ENCODE results near the gene PIN4. TPM values are rescaled to one million over a fixed set of nuclear protein-coding genes. Genes with fewer than 3 reads are reported as not detected.
"Not testable (repeated sequence)": the region's sequence is repeated elsewhere in the genome, so short reads cannot be mapped to it uniquely, and the experiment has no call there.

The PIN4 gene
- total and polyA plus RNA-seq, 7 experiments from 2014 or later = 2.0 to 30.9 (median 11.6) TPM

- no peak for ATAC-seq
- H3K36me3 Mint-ChIP-seq = peaks cover 0 to 34% (median 20%) of the 10 kb centered on the region in 5 donors
- no peaks in the 10 kb centered on the region for H3K9me3 ChIP-seq (ENCODE audit: control insufficient read depth in 2 of 3, low read length in 3 of 3)
- ChIA-PET CTCF (no interaction called here), POLR2A (no interaction called here)
- H3K36me3 ChIP-seq (ENCODE audit: control insufficient read depth in 2 of 3, insufficient read depth in 3 of 3, low read length in 3 of 3) = no peaks in the 10 kb centered on the region
- H3K4me3 Mint-ChIP-seq = no peak overlapping the region
- no peak overlapping the region for H3K27ac Mint-ChIP-seq
- H3K27ac ChIP-seq (ENCODE audit: low read depth, low read length) = no peak overlapping the region
- H3K4me1 ChIP-seq (ENCODE audit: control insufficient read depth in 2 of 2, insufficient read depth in 2 of 2, low read length in 2 of 2) = no peaks in the 10 kb centered on the region
- H3K4me3 ChIP-seq (ENCODE audit: low read length) = no peak overlapping the region
- no peaks in the 10 kb centered on the region for H3K9me3 Mint-ChIP-seq
- intact Hi-C loops (cut with micrococcal nuclease) = no loop called here
- H3K4me1 Mint-ChIP-seq = no peaks in the 10 kb centered on the region
- H3K27me3 Mint-ChIP-seq = no peaks in the 10 kb centered on the region
- DNase-seq = no peak
- H3K27me3 ChIP-seq (ENCODE audit: control insufficient read depth in 2 of 2, insufficient read depth in 2 of 2, low read length in 2 of 2) = no peaks in the 10 kb centered on the region
Measured at GRCh38 chrX:72207366-72207765, 25.8 kb downstream of the PIN4 start.

GRCh38 chrX:72208126-72208800 is 26.7 kb downstream of the PIN4 start:
- no peaks in the 10 kb centered on the region for H3K36me3 ChIP-seq (ENCODE audit: control insufficient read depth in 2 of 3, insufficient read depth in 3 of 3, low read length in 3 of 3)

GRCh38 chrX:72216973-72217372 is 35.4 kb downstream of the PIN4 start:
- Mint-ChIP-seq H3K9me3 (no peaks in the 10 kb centered on the region), H3K4me1 (peaks cover 0 to 2% (median 0%) of the 10 kb centered on the region in 7 donors), H3K4me3 (no peak overlapping the region), H3K27ac (no peak overlapping the region), H3K27me3 (no peaks in the 10 kb centered on the region), H3K36me3 (peaks cover 0 to 14% (median 4%) of the 10 kb centered on the region in 5 donors)
- intact Hi-C loops (cut with micrococcal nuclease) = no loop called here
- Histone ChIP-seq H3K4me3 (ENCODE audit: low read length) (no peak overlapping the region), H3K9me3 (ENCODE audit: control insufficient read depth in 2 of 3, low read length in 3 of 3) (no peaks in the 10 kb centered on the region), H3K36me3 (ENCODE audit: control insufficient read depth in 2 of 3, insufficient read depth in 3 of 3, low read length in 3 of 3) (no peaks in the 10 kb centered on the region), H3K4me1 (ENCODE audit: control insufficient read depth in 2 of 2, insufficient read depth in 2 of 2, low read length in 2 of 2) (no peaks in the 10 kb centered on the region), H3K27ac (ENCODE audit: low read depth, low read length) (no peak overlapping the region), H3K27me3 (ENCODE audit: control insufficient read depth in 2 of 2, insufficient read depth in 2 of 2, low read length in 2 of 2) (no peaks in the 10 kb centered on the region)
- no peak for DNase-seq
- ATAC-seq = no peak
- CTCF ChIA-PET = no interaction called here
- POLR2A ChIA-PET = no interaction called here

More at GRCh38 chrX:72208126-72208800, 26.7 kb downstream of the PIN4 start:
- intact Hi-C loops (cut with micrococcal nuclease) = no loop called here
- H3K27ac Mint-ChIP-seq = no peak overlapping the region
- no peak overlapping the region for H3K4me3 ChIP-seq (ENCODE audit: low read length)
- ChIA-PET POLR2A (no interaction called here), CTCF (no interaction called here)
- no peaks in the 10 kb centered on the region for H3K27me3 Mint-ChIP-seq
- no peaks in the 10 kb centered on the region for H3K4me1 ChIP-seq (ENCODE audit: control insufficient read depth in 2 of 2, insufficient read depth in 2 of 2, low read length in 2 of 2)
- no peaks in the 10 kb centered on the region for H3K9me3 ChIP-seq (ENCODE audit: control insufficient read depth in 2 of 3, low read length in 3 of 3)
- no peak overlapping the region for H3K4me3 Mint-ChIP-seq
- H3K36me3 Mint-ChIP-seq = peaks cover 0 to 36% (median 20%) of the 10 kb centered on the region in 5 donors
- ATAC-seq = no peak
- H3K4me1 Mint-ChIP-seq = no peaks in the 10 kb centered on the region
- DNase-seq = no peak
- H3K9me3 Mint-ChIP-seq = no peaks in the 10 kb centered on the region
- H3K27ac ChIP-seq (ENCODE audit: low read depth, low read length) = no peak overlapping the region
- no peaks in the 10 kb centered on the region for H3K27me3 ChIP-seq (ENCODE audit: control insufficient read depth in 2 of 2, insufficient read depth in 2 of 2, low read length in 2 of 2)

- H3K27ac ChIP-seq (ENCODE audit: low read depth, low read length); H3K4me1 ChIP-seq (ENCODE audit: control insufficient read depth in 2 of 2, insufficient read depth in 2 of 2, low read length in 2 of 2); H3K27me3 ChIP-seq (ENCODE audit: control insufficient read depth in 2 of 2, insufficient read depth in 2 of 2, low read length in 2 of 2); DNase-seq; H3K27me3 Mint-ChIP-seq; H3K4me3 ChIP-seq (ENCODE audit: low read length); ATAC-seq; CTCF ChIA-PET; H3K4me3 Mint-ChIP-seq; H3K27ac Mint-ChIP-seq; intact Hi-C loops (cut with micrococcal nuclease); POLR2A ChIA-PET; H3K36me3 ChIP-seq (ENCODE audit: control insufficient read depth in 2 of 3, insufficient read depth in 3 of 3, low read length in 3 of 3); H3K4me1 Mint-ChIP-seq; H3K9me3 Mint-ChIP-seq; H3K9me3 ChIP-seq (ENCODE audit: control insufficient read depth in 2 of 3, low read length in 3 of 3): not testable (repeated sequence)
- H3K36me3 Mint-ChIP-seq = peaks cover 0 to 13% (median 8%) of the 10 kb centered on the region in 5 donors
Measured at GRCh38 chrX:72220375-72220774, 38.8 kb downstream of the PIN4 start.

- Histone ChIP-seq H3K27ac (ENCODE audit: low read depth, low read length) (no peak overlapping the region), H3K4me1 (ENCODE audit: control insufficient read depth in 2 of 2, insufficient read depth in 2 of 2, low read length in 2 of 2) (no peaks in the 10 kb centered on the region), H3K27me3 (ENCODE audit: control insufficient read depth in 2 of 2, insufficient read depth in 2 of 2, low read length in 2 of 2) (no peaks in the 10 kb centered on the region), H3K36me3 (ENCODE audit: control insufficient read depth in 2 of 3, insufficient read depth in 3 of 3, low read length in 3 of 3) (no peaks in the 10 kb centered on the region), H3K4me3 (ENCODE audit: low read length) (no peak overlapping the region), H3K9me3 (ENCODE audit: control insufficient read depth in 2 of 3, low read length in 3 of 3) (no peaks in the 10 kb centered on the region)
- Mint-ChIP-seq H3K4me3 (no peak overlapping the region), H3K9me3 (peaks cover 0 to 6% (median 0%) of the 10 kb centered on the region in 11 donors), H3K36me3 (peaks cover 0 to 24% (median 5%) of the 10 kb centered on the region in 5 donors), H3K27ac (no peak overlapping the region), H3K4me1 (peaks cover 0 to 2% (median 0%) of the 10 kb centered on the region in 7 donors), H3K27me3 (no peaks in the 10 kb centered on the region)
- intact Hi-C loops (cut with micrococcal nuclease) = no loop called here
- ChIA-PET CTCF (no interaction called here), POLR2A (no interaction called here)
- no peak for ATAC-seq
- DNase-seq = no peak
Measured at GRCh38 chrX:72230290-72230689, 48.7 kb downstream of the PIN4 start.

- H3K4me1 Mint-ChIP-seq = peaks cover 0 to 15% (median 0%) of the 10 kb centered on the region in 7 donors
- intact Hi-C loops (cut with micrococcal nuclease) = loop anchor here in 1 of 2 donors (5.0 kb wide), 2 partner anchors 55 to 335 kb away; partner anchors contain the start of genes HDAC8 and PIN4
- CTCF ChIA-PET = no interaction called here
- H3K9me3 Mint-ChIP-seq = peaks cover 0 to 4% (median 0%) of the 10 kb centered on the region in 11 donors
- Histone ChIP-seq H3K36me3 (ENCODE audit: control insufficient read depth in 2 of 3, insufficient read depth in 3 of 3, low read length in 3 of 3) (no peaks in the 10 kb centered on the region), H3K9me3 (ENCODE audit: control insufficient read depth in 2 of 3, low read length in 3 of 3) (no peaks in the 10 kb centered on the region), H3K4me1 (ENCODE audit: control insufficient read depth in 2 of 2, insufficient read depth in 2 of 2, low read length in 2 of 2) (no peaks in the 10 kb centered on the region), H3K27ac (ENCODE audit: low read depth, low read length) (no peak overlapping the region), H3K27me3 (ENCODE audit: control insufficient read depth in 2 of 2, insufficient read depth in 2 of 2, low read length in 2 of 2) (no peaks in the 10 kb centered on the region), H3K4me3 (ENCODE audit: low read length) (no peak overlapping the region)
- DNase-seq = no peak
- peaks cover 0 to 5% (median 0%) of the 10 kb centered on the region in 5 donors for H3K36me3 Mint-ChIP-seq
- ATAC-seq = no peak
- H3K4me3 Mint-ChIP-seq = peak overlapping the region in 1 of 10 donors; percentile 42
- POLR2A ChIA-PET = no interaction called here
- no peak overlapping the region for H3K27ac Mint-ChIP-seq
- no peaks in the 10 kb centered on the region for H3K27me3 Mint-ChIP-seq
Measured at GRCh38 chrX:72236841-72237240, 55.3 kb downstream of the PIN4 start.

GRCh38 chrX:72238183-72238582 is 56.6 kb downstream of the PIN4 start:
- no peaks in the 10 kb centered on the region for H3K27me3 Mint-ChIP-seq
- peaks cover 0 to 4% (median 0%) of the 10 kb centered on the region in 11 donors for H3K9me3 Mint-ChIP-seq
- H3K36me3 Mint-ChIP-seq = peaks cover 0 to 5% (median 0%) of the 10 kb centered on the region in 5 donors
- H3K4me1 ChIP-seq (ENCODE audit: control insufficient read depth in 2 of 2, insufficient read depth in 2 of 2, low read length in 2 of 2) = no peaks in the 10 kb centered on the region
- intact Hi-C loops (cut with micrococcal nuclease) = loop anchor here (2.0 to 5.0 kb wide), 5 partner anchors 39 to 334 kb away; partner anchors contain the start of genes PIN4 (in 2 of the 2), HDAC8 (in 1 of the 2) and RPS4X (in 1 of the 2)
- H3K9me3 ChIP-seq (ENCODE audit: control insufficient read depth in 2 of 3, low read length in 3 of 3) = no peaks in the 10 kb centered on the region
- no peaks in the 10 kb centered on the region for H3K36me3 ChIP-seq (ENCODE audit: control insufficient read depth in 2 of 3, insufficient read depth in 3 of 3, low read length in 3 of 3)
- peaks cover 0 to 15% (median 0%) of the 10 kb centered on the region in 7 donors for H3K4me1 Mint-ChIP-seq
- H3K4me3 Mint-ChIP-seq = peak overlapping the region; percentile 45 to 87 (median 76)
- ChIA-PET POLR2A (interaction anchor here (0.5 to 1.4 kb wide), 3 partner anchors 39 to 872 kb away, joined by 3 to 9 read pairs (median 3); partner anchors contain the start of genes RPS4X and TAF1), CTCF (interaction anchor here (1.0 kb wide), 1 partner anchor 39 kb away, joined by 3 read pairs; the partner anchor contains the start of gene RPS4X)
- no peak for ATAC-seq
- H3K27ac Mint-ChIP-seq = peak overlapping the region in 2 of 9 donors; percentile 14 to 49
- H3K27me3 ChIP-seq (ENCODE audit: control insufficient read depth in 2 of 2, insufficient read depth in 2 of 2, low read length in 2 of 2) = no peaks in the 10 kb centered on the region
- H3K27ac ChIP-seq (ENCODE audit: low read depth, low read length) = no peak overlapping the region
- DNase-seq = no peak
- H3K4me3 ChIP-seq (ENCODE audit: low read length) = peak overlapping the region; percentile 62

Data from naive thymus-derived CD4-positive, alpha-beta T cell (primary cell).